Stimulated activated CD8-positive, alpha-beta memory T cell treated with anti-CD3 and anti-CD28 coated beads, Interleukin-4, amount 100 ng/mL, for 1 hour (primary cell): Measurements from ENCODE around the gene NLRP10.

Experiments used
- DNase-seq, 2 donors: peaks; one replicate each; pipeline ENCODE4 v3.0.0-alpha.2; 2020; ENCODE audit warnings: low read depth in 2 of 2, low spot score in 1 of 2

NLRP10 gene

DNA sequence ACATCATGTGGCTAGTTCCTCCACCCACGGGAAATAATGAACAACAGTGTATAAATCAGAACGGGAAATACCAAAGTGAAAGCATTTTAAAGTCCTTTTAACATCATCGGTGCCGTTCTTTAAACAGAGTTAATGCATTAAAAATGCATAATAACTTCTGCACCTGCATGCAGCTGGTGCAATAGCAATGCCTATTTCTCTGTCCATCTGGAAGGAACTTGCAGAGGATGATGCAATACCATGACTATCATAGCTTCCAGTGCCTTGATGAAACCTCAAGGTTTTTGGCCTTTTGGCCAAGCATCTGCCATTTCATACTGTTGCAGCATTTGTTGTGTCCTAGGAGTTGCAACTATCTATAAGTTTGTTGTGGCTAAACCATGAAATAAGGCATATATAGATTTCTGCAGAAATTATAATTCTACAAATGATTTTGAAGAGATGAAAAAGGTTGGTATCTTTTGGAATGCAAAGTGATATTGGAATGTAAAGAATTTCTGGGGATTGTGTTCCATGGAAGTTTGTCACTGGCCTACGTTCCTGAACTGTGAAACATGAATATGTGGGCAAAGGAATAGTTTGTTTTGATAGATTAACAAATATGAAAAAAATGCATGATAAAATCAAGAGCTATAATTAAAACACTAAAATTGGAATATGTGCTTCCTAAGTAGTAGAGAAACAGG lies 12.1 kb upstream of the NLRP10 start:
- DNase-seq, result no peak

DNA sequence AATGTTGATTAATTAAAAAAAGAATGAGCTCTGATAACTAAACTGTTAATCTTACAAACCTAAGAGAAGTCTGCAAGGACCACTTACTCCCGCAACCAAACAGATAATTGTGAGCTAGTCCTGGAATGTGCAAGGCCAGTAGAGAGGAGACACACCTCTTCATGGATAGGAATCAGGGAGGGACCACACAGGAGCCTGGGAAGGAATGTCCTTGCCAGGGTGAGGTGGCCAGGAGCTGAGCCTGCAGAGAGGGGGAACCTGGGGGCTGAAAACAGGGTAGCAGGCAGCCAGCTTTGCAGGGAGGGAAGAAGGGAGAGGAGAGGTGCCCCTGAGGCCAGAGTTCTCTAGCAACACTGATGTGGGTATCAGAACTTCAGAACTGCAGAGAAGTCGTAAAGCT lies 9.4 kb upstream of the NLRP10 start:
- DNase-seq, result no peak

DNA sequence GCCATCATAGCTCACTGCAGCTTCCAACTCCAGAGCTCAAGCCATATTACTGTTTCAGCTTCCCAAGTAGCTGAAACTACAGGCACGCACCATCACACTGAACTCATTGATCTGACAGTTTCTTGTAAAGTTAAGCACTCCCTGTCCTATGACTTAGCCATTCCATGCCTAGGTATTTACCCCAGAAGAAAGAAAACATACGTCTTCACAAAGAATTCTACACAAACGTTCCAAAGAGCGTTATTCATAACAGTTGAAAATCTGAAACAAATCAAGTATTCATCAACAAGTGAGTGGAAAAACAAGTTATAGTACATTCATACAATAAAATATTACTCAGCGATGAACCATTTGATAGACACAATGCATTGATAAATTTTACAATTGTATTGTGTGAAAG lies 7.8 kb upstream of the NLRP10 start:
- DNase-seq, result no peak

DNA sequence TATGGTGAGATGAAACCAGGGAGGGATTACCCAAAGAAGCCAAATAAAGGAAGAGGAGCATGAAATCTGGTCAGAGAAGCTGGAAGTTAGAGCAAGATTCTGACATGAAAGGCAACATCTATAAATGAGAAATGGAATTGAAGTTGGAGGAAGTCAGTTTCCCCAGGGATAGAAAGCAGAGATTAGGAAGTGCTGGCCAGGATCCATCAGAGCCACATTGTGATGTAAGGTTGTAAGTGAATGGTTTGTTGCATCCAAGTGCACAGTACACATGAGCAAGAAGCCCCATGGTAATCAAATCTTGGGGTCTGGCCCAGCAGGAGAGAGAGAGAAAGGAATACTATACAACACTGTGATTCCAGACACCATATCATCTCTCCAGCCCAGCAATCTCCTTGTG lies 6.6 kb upstream of the NLRP10 start:
- no peak for DNase-seq

DNA sequence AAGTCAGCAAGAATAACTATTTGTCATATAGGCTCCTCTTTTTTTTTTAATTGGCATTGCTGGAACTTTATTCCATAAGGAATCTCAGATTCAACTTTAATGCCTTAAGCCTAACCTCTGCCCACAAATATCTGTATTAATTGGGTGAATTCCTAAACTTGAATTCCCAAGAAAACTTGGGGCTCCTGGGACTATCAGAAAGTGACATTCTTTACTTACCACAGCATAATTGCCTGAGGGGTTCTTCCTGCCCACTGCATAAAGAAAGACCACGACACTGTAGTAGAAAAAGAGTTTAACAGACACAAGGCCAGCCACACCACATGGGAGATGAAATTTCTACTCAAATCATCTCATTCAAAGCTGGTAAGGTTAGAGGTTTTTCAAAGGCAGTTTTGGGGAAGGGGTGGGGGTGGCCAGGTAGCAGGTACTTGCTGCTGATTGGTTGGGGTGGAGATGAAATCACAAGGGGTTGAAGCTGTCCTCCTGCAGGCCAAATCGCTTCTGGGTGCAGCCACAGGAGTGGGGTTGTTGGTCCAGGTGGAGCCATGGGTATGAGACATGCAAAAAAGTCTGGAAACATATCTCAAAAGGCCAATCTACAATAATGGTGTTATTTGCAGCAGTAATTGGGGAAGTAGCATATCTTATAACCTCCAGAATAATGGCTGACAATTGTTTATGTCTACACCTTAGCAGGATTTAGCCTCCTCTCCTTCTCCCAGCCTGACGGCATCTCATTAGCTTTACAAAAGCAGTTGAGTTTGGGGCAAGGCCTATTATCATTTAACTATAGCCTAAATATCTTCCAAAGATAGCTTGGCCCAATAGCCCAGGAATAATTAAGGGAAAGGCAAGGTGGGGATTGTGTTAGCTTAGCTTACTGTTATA lies 4.8 kb upstream of the NLRP10 start:
- DNase-seq, result no peak

DNA sequence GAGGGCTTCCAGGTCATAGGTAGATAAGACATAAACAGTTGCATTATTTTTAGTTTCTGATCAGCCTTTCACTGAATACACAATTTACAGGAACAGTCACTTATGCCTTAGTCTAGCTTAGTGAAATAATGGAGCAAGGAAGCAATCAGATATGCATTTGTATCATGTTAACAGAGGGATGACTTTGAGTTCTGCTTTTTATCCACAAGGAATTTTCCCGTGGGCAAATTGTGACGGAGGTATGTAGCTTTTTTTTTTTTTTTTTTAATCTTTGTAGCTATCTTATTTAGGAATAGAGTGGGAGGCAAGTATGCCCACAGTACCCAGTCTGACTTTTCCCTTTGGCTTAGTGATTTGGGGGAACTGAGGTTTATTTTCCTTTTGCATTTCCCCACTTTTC lies 3.4 kb upstream of the NLRP10 start:
- no peak for DNase-seq

DNA sequence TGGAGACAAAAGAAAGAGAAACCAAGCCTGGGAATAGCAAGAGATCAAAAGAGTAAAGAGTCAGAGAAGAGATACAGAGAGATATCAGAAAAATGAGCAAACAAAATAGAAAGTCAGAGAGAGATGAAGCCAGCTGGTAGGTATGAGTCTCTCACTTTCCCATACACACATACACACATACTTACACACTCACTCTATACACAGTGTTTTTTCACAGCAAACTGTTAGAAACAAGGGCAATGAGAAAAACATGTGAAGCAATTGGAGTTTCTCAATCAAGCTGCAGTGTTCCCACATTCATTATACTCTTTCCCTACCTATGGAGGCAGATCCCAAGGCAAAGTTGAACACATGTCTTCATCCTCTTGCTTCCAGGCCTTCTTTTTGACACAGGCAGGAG lies 2.6 kb upstream of the NLRP10 start:
- DNase-seq, result no peak

DNA sequence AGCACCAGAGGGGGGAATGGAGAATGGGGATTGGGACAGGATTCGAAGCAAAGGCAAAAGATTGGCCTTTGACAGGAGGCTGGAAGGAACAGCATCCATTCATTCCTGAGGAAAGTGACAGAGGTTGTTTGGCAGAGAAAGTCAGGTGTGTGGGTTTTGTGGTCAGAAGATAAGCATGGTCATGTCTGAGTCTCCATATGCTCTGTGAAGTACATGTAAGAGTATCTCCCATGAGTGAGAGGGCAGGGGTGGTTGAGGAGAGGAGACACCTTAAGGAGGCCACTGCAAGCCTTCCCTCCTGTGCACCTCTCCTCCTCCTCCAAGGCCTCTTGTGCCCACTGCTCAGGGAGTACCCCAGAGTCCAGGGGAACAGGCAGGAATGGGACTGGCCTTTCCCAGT lies 1.9 kb upstream of the NLRP10 start:
- DNase-seq, result no peak

DNA sequence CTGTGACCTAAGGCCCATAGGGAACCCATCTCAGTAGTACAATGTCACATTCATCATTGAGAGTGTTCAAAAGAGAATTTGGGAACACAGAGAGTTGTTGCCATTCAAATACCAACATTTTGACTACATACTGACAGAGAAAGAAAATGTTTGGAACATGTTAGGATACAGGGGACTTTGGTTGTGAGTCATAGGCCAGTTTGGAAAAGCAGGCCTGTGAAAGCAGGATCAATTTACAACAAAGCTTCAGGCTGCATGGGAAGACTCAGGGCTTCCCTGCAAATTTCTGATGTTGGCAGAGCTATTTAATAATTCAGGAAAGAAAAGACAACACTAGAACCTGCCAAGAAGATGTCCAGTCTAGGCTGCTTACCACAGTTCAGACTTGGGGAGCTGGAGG lies 374 bp downstream of the NLRP10 start:
- DNase-seq, result no peak

DNA sequence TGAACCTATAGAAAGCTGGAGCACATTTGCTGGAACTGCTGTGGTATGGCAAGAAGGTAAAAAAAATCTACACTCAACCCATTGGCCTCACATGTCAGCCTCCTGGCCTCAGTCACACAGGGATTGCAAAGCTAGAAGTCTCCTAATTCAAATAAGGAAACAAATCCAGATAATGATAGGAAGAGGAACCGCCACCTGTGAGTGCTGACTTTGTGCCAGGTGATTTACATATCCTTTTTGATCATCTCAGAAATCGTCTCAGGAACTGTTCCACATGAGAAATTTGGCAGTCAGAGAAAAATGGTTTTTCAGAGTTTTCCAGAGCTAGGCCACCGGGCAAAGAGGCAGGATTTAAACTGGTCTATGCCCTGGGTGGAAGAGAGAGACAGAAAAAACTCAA lies 986 bp downstream of the NLRP10 start:
- DNase-seq, result no peak

DNA sequence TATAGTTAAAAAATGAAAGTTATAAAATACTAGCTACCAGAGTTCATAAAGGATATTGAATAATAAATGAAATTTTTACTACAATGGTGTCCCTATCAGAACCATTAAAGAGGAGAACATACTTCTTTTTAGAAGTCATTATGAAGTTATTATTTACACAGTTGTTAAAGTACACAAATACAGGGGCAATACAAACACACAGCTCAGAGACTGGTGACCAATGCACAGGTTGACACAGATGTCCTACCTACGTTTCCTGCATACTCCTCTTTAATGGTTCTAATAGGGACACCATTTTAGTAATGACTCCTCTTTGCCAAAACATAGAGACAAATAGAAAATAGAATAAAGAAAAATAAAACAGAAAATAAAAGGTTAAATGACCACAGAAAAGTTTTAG lies 10.1 kb downstream of the NLRP10 start:
- no peak for DNase-seq

DNA sequence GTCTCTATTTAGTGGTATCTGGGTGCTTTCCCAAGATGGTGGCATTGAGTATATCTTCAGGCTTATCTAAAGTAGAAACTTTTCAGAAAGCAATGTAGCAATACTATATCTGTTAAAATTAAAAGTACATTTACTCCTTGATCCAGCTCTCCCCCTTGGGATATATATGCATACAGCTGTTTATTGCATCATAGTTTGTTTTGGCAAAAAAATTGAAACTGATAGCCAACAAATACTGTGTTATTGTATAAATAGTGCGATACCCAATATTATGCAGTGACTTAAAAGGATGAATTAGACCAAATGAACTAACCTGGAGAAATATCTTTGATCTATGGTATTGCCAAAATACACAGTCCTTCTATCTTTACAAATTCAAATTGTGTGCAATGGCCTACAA lies 15.3 kb downstream of the NLRP10 start:
- no peak for DNase-seq

DNA sequence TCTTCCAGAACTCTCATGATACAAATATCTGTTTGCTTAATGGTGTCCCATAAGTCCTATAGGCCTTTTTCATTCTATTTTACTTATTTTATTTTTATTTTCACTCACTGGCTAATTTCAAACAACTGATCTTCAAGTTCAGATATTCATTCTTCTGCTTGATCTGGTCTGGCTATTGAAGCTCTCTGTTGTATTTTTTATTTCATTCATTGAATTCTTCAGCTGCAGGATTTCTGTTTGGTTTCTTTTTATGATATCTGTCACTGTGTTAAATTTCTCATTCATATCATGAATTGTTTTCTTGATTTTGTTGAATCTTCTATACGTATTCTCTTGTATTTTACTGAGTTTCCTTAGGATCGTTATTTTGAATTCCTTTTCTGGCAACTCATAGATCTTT lies 21.1 kb downstream of the NLRP10 start:
- DNase-seq, result no peak

DNA sequence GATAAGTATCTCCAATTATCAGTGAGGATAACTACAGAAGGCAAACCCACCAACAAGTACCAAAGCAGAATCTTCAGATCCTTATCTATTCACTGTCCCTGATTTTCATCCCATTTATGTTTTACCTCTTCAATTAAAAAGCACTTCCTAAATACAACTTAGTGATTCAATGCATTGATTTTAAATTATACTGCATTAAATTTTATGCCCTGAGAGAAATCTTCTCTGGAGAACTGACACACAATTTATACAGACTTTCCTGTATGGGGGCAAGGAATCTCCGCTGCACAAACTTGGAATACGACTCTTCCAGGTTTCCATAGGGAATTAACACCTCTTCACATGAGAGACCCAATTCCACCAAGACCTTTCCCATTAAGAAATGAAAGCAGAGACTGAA lies 23.6 kb downstream of the NLRP10 start, which contains the start of gene OR10A3:
TSS of gene OR10A3 (minus strand) at position 101 of the 400 bp plus-strand sequence. CDS start 2,188 bp downstream, outside the sequence.
- no peak for DNase-seq

DNA sequence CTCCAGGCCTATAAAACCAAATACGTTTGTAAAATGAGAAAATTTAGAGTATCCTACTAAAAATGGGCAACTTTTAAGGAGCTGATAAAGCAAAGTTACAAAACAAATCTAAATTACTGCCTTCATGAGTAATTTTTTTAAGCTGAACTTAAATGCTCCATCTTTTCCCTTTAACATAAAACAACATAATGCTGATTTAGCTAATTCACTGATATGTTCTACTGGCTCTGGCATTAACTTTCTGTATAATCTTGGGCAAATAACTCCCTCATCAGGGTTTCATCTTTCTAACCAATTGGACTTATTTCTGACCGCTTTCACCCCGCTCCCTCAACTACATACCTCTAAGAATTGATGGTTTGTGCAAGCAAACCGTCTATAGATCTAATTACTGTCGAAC lies 24.1 kb downstream of the NLRP10 start:
- DNase-seq, result no peak

DNA sequence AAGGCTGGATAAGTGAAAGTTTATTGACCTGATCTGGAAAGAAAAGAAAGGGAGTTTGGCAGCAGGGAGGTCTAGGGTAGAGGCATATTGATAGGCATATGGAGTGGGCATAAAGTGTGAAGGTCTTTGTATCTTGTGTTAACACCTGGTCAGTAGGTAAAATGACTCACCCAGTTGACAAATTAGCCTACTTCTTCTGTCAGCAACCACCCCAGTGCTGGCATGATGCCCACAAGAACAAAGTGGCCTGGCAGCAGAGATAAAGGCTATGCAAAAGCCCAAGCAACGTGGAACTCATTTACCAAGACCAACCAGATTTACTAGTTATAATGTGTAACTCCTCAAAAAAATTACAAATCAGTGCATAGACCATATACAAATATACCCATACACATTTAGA lies 28.6 kb downstream of the NLRP10 start:
- no peak for DNase-seq

DNA sequence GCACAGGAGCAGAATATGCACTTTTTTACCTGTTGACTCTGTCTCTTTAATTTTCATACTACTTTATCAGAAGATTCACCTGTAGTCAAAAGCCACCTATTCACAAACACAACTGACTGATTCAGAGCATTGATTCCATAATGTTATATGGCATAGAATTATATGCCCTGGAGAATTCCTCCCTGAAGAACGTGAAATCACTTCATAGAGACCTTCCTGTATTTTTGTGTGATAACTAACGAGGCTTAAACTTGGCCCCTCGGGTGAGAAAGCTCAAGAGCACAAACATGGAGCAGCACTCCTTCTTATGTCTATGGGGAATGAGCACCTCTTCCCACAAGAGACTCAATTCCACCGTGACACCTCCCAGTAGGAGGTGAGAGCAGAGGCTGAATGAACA lies 34.1 kb downstream of the NLRP10 start, which contains the start of gene OR10A6:
TSS of gene OR10A6 (minus strand) at position 101 of the 400 bp plus-strand sequence. CDS start 2,606 bp downstream, outside the sequence.
- DNase-seq, result no peak

DNA sequence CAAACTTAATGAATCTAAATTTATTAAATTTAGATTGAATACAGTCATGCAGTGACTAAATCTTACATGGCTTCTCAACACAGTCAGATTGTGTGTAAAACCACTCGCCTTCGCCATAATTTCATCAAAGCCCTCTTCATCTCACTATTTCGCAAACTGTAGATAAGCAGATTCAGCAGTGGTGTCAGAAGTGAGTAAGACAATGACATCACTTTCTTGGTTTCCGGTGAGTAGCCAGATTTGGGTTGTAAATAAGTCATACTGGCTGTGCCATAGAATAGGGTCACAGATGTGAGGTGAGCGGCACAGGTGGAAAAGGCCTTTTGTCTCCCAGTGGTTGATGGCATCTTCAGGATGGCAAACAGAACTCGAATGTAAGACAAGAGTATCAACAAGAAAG lies 37.6 kb downstream of the NLRP10 start:
- DNase-seq, result no peak

DNA sequence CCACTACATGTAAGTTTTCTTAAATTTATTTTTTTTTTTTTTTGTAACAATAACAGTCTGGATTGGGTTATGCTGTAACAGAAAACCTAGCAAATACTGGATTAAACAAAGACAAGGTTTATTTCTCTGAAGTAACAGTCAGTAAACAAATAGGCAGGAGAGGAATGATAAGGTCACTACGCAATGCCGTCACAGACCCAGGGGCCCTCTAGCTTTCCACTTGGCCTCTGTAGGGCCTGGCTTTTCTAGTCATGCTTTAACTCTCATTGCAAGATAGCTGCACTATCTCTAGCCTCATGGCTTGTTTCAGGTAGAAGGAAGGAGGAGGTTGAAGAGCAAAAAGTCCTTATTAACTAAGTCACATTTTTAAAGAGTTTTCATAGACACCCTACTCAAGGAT lies 40.7 kb downstream of the NLRP10 start:
- DNase-seq, result no peak

DNA sequence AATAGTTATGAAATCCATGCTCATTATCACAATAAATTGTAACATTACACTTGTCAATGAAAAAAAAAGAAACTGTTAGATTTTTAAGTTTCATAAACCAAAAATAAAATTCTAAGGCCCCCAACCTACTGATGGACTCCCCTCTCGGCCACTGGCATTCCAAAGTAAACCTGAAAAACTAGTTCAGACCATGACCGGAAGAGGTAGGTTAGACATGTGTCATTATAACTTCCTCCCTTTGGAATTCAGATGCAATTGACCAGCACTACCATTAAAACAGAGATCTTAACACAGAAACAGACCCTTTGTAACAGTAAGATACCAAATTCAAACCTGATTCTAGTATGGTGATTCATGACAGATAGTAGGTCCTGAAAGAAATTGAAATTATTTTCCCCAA lies 47.1 kb downstream of the NLRP10 start:
- DNase-seq, result no peak
